Activated CD8-positive, alpha-beta memory T cell treated with anti-CD3 and anti-CD28 coated beads for 48 hours (primary cell): ENCODE measurements around the gene NEK4.
"Not testable (repeated sequence)": the region's sequence is repeated elsewhere in the genome, so short reads cannot be mapped to it uniquely, and the experiment has no call there.

Experiments used
- DNase-seq, 3 experiments: peaks; one replicate each; pipeline ENCODE4 v3.0.0-alpha.2; 2020; ENCODE audit warnings: low read depth in 2 of 3, low spot score in 2 of 3

The NEK4 gene

GRCh38 chr3:52779837-52780585 is 9.3 kb upstream of the NEK4 start:
- no peak for DNase-seq

- DNase-seq, result no peak
These were observed 8.5 kb upstream of the NEK4 start for GRCh38 chr3:52779011-52779836.

- DNase-seq, result no peak
These were observed 7.4 kb upstream of the NEK4 start for GRCh38 chr3:52777959-52778805.

GRCh38 chr3:52777127-52777958 is 6.6 kb upstream of the NEK4 start, which contains the start of gene ITIH1:
Gene ITIH1 (plus strand): TSS chr3:52777599. CDS start chr3:52777616, 17 bp downstream.
- DNase-seq, result no peak

- not testable (repeated sequence) for DNase-seq
These were observed 5.7 kb upstream of the NEK4 start for GRCh38 chr3:52776486-52776885.

GRCh38 chr3:52775877-52776276 is 5.1 kb upstream of the NEK4 start:
- no peak for DNase-seq

GRCh38 chr3:52774901-52775864 is 4.4 kb upstream of the NEK4 start:
- no peak for DNase-seq

- DNase-seq, result no peak
These were observed 3.5 kb upstream of the NEK4 start for GRCh38 chr3:52774066-52774713.

GRCh38 chr3:52773361-52774065 is 2.8 kb upstream of the NEK4 start:
- no peak for DNase-seq

GRCh38 chr3:52771702-52772101 is 962 bp upstream of the NEK4 start:
- no peak for DNase-seq

GRCh38 chr3:52771334-52771681 is 568 bp upstream of the NEK4 start:
- no peak for DNase-seq

- no peak for DNase-seq
These were observed 819 bp downstream of the NEK4 start for GRCh38 chr3:52769786-52770455.

- no peak for DNase-seq
These were observed 7.3 kb downstream of the NEK4 start for GRCh38 chr3:52763466-52763865.

- no peak for DNase-seq
These were observed 14.6 kb downstream of the NEK4 start for GRCh38 chr3:52756141-52756540.

- no peak for DNase-seq
These were observed 16.4 kb downstream of the NEK4 start for GRCh38 chr3:52754373-52754772.

- no peak for DNase-seq
These were observed 18.6 kb downstream of the NEK4 start for GRCh38 chr3:52752045-52752660.

- DNase-seq, result no peak
These were observed 27.0 kb downstream of the NEK4 start for GRCh38 chr3:52743721-52744120.
